Measurements from ENCODE around the gene NGRN.
"Not testable (repeated sequence)": the region's sequence is repeated elsewhere in the genome, so short reads cannot be mapped to it uniquely, and the experiment has no call there.

Gene NGRN

GRCh38 chr15:90266061-90266431 is 574 bp downstream of the NGRN start:
- Histone ChIP-seq H3K27me3 (ENCODE audit: control insufficient read depth, insufficient read depth, low read length) (no peaks in the 10 kb centered on the region), H3K9ac (ENCODE audit: low read depth, low read length) (peak overlapping the region; percentile 90), H3K36me3 (ENCODE audit: insufficient read depth, low read length) (peaks cover 21% of the 10 kb centered on the region), H3K4me2 (ENCODE audit: low read length) (peak overlapping the region; percentile 85), H3K4me3 (ENCODE audit: low read length) (peak overlapping the region; percentile 76), H3K9me3 (replicated peaks; ENCODE audit: low read length) (no peaks in the 10 kb centered on the region), H3K4me1 (ENCODE audit: control insufficient read depth, insufficient read depth, low read length) (peaks cover 28% of the 10 kb centered on the region)

GRCh38 chr15:90266485-90266884 is 1.0 kb downstream of the NGRN start:
- Histone ChIP-seq H3K36me3 (ENCODE audit: insufficient read depth, low read length) (peaks cover 26% of the 10 kb centered on the region), H3K4me3 (ENCODE audit: low read length) (peak overlapping the region; percentile 76), H3K9ac (ENCODE audit: low read depth, low read length) (peak overlapping the region; percentile 90), H3K9me3 (replicated peaks; ENCODE audit: low read length) (no peaks in the 10 kb centered on the region), H3K4me1 (ENCODE audit: control insufficient read depth, insufficient read depth, low read length) (peaks cover 28% of the 10 kb centered on the region), H3K27me3 (ENCODE audit: control insufficient read depth, insufficient read depth, low read length) (no peaks in the 10 kb centered on the region), H3K4me2 (ENCODE audit: low read length) (peak overlapping the region; percentile 85)

GRCh38 chr15:90268415-90268814 is 2.9 kb downstream of the NGRN start:
- Histone ChIP-seq H3K36me3 (ENCODE audit: insufficient read depth, low read length) (peaks cover 44% of the 10 kb centered on the region), H3K9ac (ENCODE audit: low read depth, low read length) (no peak overlapping the region), H3K4me3 (ENCODE audit: low read length) (peak overlapping the region; percentile 41), H3K9me3 (replicated peaks; ENCODE audit: low read length) (no peaks in the 10 kb centered on the region), H3K4me1 (ENCODE audit: control insufficient read depth, insufficient read depth, low read length) (peaks cover 28% of the 10 kb centered on the region), H3K4me2 (ENCODE audit: low read length) (peak overlapping the region; percentile 85), H3K27me3 (ENCODE audit: control insufficient read depth, insufficient read depth, low read length) (no peaks in the 10 kb centered on the region)

GRCh38 chr15:90270502-90271150 is 5.2 kb downstream of the NGRN start:
- Histone ChIP-seq H3K36me3 (ENCODE audit: insufficient read depth, low read length) (peaks cover 53% of the 10 kb centered on the region), H3K4me3 (ENCODE audit: low read length) (no peak overlapping the region), H3K4me1 (ENCODE audit: control insufficient read depth, insufficient read depth, low read length) (peaks cover 20% of the 10 kb centered on the region), H3K9me3 (replicated peaks; ENCODE audit: low read length) (no peaks in the 10 kb centered on the region), H3K4me2 (ENCODE audit: low read length) (no peak overlapping the region), H3K27me3 (ENCODE audit: control insufficient read depth, insufficient read depth, low read length) (no peaks in the 10 kb centered on the region), H3K9ac (ENCODE audit: low read depth, low read length) (no peak overlapping the region)

GRCh38 chr15:90271459-90272166 is 6.1 kb downstream of the NGRN start:
- Histone ChIP-seq H3K9ac (ENCODE audit: low read depth, low read length) (no peak overlapping the region), H3K36me3 (ENCODE audit: insufficient read depth, low read length) (peaks cover 53% of the 10 kb centered on the region), H3K4me1 (ENCODE audit: control insufficient read depth, insufficient read depth, low read length) (peaks cover 19% of the 10 kb centered on the region), H3K4me3 (ENCODE audit: low read length) (no peak overlapping the region), H3K4me2 (ENCODE audit: low read length) (no peak overlapping the region), H3K9me3 (replicated peaks; ENCODE audit: low read length) (no peaks in the 10 kb centered on the region), H3K27me3 (ENCODE audit: control insufficient read depth, insufficient read depth, low read length) (no peaks in the 10 kb centered on the region)

GRCh38 chr15:90278467-90278866 is 13.0 kb downstream of the NGRN start:
- not testable (repeated sequence) for H3K4me1 ChIP-seq (ENCODE audit: control insufficient read depth, insufficient read depth, low read length); H3K9me3 ChIP-seq (replicated peaks; ENCODE audit: low read length); H3K4me3 ChIP-seq (ENCODE audit: low read length); H3K9ac ChIP-seq (ENCODE audit: low read depth, low read length); H3K27me3 ChIP-seq (ENCODE audit: control insufficient read depth, insufficient read depth, low read length); H3K4me2 ChIP-seq (ENCODE audit: low read length); H3K36me3 ChIP-seq (ENCODE audit: insufficient read depth, low read length)

GRCh38 chr15:90280743-90281142 is 15.3 kb downstream of the NGRN start:
- not testable (repeated sequence) for H3K4me2 ChIP-seq (ENCODE audit: low read length); H3K9ac ChIP-seq (ENCODE audit: low read depth, low read length); H3K36me3 ChIP-seq (ENCODE audit: insufficient read depth, low read length); H3K9me3 ChIP-seq (replicated peaks; ENCODE audit: low read length); H3K27me3 ChIP-seq (ENCODE audit: control insufficient read depth, insufficient read depth, low read length); H3K4me1 ChIP-seq (ENCODE audit: control insufficient read depth, insufficient read depth, low read length); H3K4me3 ChIP-seq (ENCODE audit: low read length)

GRCh38 chr15:90281637-90282036 is 16.2 kb downstream of the NGRN start:
- H3K27me3 ChIP-seq (ENCODE audit: control insufficient read depth, insufficient read depth, low read length); H3K4me2 ChIP-seq (ENCODE audit: low read length); H3K4me1 ChIP-seq (ENCODE audit: control insufficient read depth, insufficient read depth, low read length); H3K4me3 ChIP-seq (ENCODE audit: low read length); H3K9me3 ChIP-seq (replicated peaks; ENCODE audit: low read length); H3K36me3 ChIP-seq (ENCODE audit: insufficient read depth, low read length); H3K9ac ChIP-seq (ENCODE audit: low read depth, low read length): not testable (repeated sequence)

GRCh38 chr15:90286678-90287077 is 21.2 kb downstream of the NGRN start:
- no peaks in the 10 kb centered on the region for H3K4me1 ChIP-seq (ENCODE audit: control insufficient read depth, insufficient read depth, low read length)
- no peaks in the 10 kb centered on the region for H3K9me3 ChIP-seq (replicated peaks; ENCODE audit: low read length)
- no peaks in the 10 kb centered on the region for H3K27me3 ChIP-seq (ENCODE audit: control insufficient read depth, insufficient read depth, low read length)
- H3K36me3 ChIP-seq (ENCODE audit: insufficient read depth, low read length) = no peaks in the 10 kb centered on the region
- H3K4me2 ChIP-seq (ENCODE audit: low read length) = no peak overlapping the region
- no peak overlapping the region for H3K4me3 ChIP-seq (ENCODE audit: low read length)
- no peak overlapping the region for H3K9ac ChIP-seq (ENCODE audit: low read depth, low read length)

GRCh38 chr15:90287101-90287500 is 21.6 kb downstream of the NGRN start:
- Histone ChIP-seq H3K9me3 (replicated peaks; ENCODE audit: low read length) (no peaks in the 10 kb centered on the region), H3K4me1 (ENCODE audit: control insufficient read depth, insufficient read depth, low read length) (no peaks in the 10 kb centered on the region), H3K9ac (ENCODE audit: low read depth, low read length) (no peak overlapping the region), H3K27me3 (ENCODE audit: control insufficient read depth, insufficient read depth, low read length) (no peaks in the 10 kb centered on the region), H3K4me3 (ENCODE audit: low read length) (no peak overlapping the region), H3K36me3 (ENCODE audit: insufficient read depth, low read length) (no peaks in the 10 kb centered on the region), H3K4me2 (ENCODE audit: low read length) (no peak overlapping the region)

- Histone ChIP-seq H3K4me1 (ENCODE audit: control insufficient read depth, insufficient read depth, low read length) (no peaks in the 10 kb centered on the region), H3K9me3 (replicated peaks; ENCODE audit: low read length) (no peaks in the 10 kb centered on the region), H3K4me3 (ENCODE audit: low read length) (no peak overlapping the region), H3K9ac (ENCODE audit: low read depth, low read length) (no peak overlapping the region), H3K4me2 (ENCODE audit: low read length) (no peak overlapping the region), H3K27me3 (ENCODE audit: control insufficient read depth, insufficient read depth, low read length) (no peaks in the 10 kb centered on the region), H3K36me3 (ENCODE audit: insufficient read depth, low read length) (no peaks in the 10 kb centered on the region)
These were observed 22.5 kb downstream of the NGRN start for GRCh38 chr15:90287946-90288345.

All from skeletal muscle satellite cell (primary cell).